ENCODE data around the gene ALOX5AP. TPM values are rescaled to one million over a fixed set of nuclear protein-coding genes. Genes with fewer than 3 reads are reported as not detected.

ALOX5AP gene
- total and polyA plus RNA-seq, 2 experiments from 2014 or later, result 0.66 TPM; not detected in 1

- Histone ChIP-seq H3K36me3 (no peaks in the 10 kb centered on the region), H3K27ac (no peak overlapping the region), H3K4me1 (ENCODE audit: low read depth) (peaks cover 3% of the 10 kb centered on the region), H3K27me3 (no peaks in the 10 kb centered on the region), H3K4me3 (no peak overlapping the region), H3K9me3 (ENCODE audit: low read depth) (no peaks in the 10 kb centered on the region)
- DNase-seq (ENCODE audit: low read depth in 1 of 2, low spot score in 1 of 2), result no peak
- TF ChIP-seq CTCF (IDR thresholded peaks at IDR 0.05; ENCODE audit: low read depth, low read length), result no peak
These were observed 63.5 kb downstream of the ALOX5AP start for GRCh38 chr13:30798776-30799355.

- Histone ChIP-seq H3K4me3 (no peak overlapping the region), H3K4me1 (ENCODE audit: low read depth) (peaks cover 3% of the 10 kb centered on the region), H3K27ac (no peak overlapping the region), H3K36me3 (no peaks in the 10 kb centered on the region), H3K9me3 (ENCODE audit: low read depth) (no peaks in the 10 kb centered on the region), H3K27me3 (no peaks in the 10 kb centered on the region)
- no peak for TF ChIP-seq CTCF (IDR thresholded peaks at IDR 0.05; ENCODE audit: low read depth, low read length)
- no peak for DNase-seq (ENCODE audit: low read depth in 1 of 2, low spot score in 1 of 2)
These were observed 64.0 kb downstream of the ALOX5AP start for GRCh38 chr13:30799356-30799824.

GRCh38 chr13:30800107-30800506, 64.8 kb downstream of the ALOX5AP start:
- no peaks in the 10 kb centered on the region for H3K27me3 ChIP-seq
- H3K4me3 ChIP-seq, result no peak overlapping the region
- no peak overlapping the region for H3K27ac ChIP-seq
- H3K4me1 ChIP-seq (ENCODE audit: low read depth), result peaks cover 3% of the 10 kb centered on the region
- DNase-seq (ENCODE audit: low read depth in 1 of 2, low spot score in 1 of 2), result no peak
- H3K9me3 ChIP-seq (ENCODE audit: low read depth), result no peaks in the 10 kb centered on the region
- H3K36me3 ChIP-seq, result no peaks in the 10 kb centered on the region
- TF ChIP-seq CTCF (IDR thresholded peaks at IDR 0.05; ENCODE audit: low read depth, low read length), result no peak

- Histone ChIP-seq H3K4me3 (no peak overlapping the region), H3K4me1 (ENCODE audit: low read depth) (peaks cover 14% of the 10 kb centered on the region), H3K36me3 (no peaks in the 10 kb centered on the region), H3K9me3 (ENCODE audit: low read depth) (no peaks in the 10 kb centered on the region), H3K27ac (no peak overlapping the region), H3K27me3 (no peaks in the 10 kb centered on the region)
- DNase-seq (ENCODE audit: low read depth in 1 of 2, low spot score in 1 of 2), result no peak
- TF ChIP-seq CTCF (IDR thresholded peaks at IDR 0.05; ENCODE audit: low read depth, low read length), result no peak
These were observed 67.2 kb downstream of the ALOX5AP start for GRCh38 chr13:30802501-30802900.

- DNase-seq (ENCODE audit: low read depth in 1 of 2, low spot score in 1 of 2), result peak; percentile 85 to 87
- H3K27ac ChIP-seq, result no peak overlapping the region
- peak; percentile 89 for TF ChIP-seq CTCF (IDR thresholded peaks at IDR 0.05; ENCODE audit: low read depth, low read length)
- H3K4me1 ChIP-seq (ENCODE audit: low read depth), result peaks cover 14% of the 10 kb centered on the region
- no peak overlapping the region for H3K4me3 ChIP-seq
- no peaks in the 10 kb centered on the region for H3K36me3 ChIP-seq
- H3K9me3 ChIP-seq (ENCODE audit: low read depth), result no peaks in the 10 kb centered on the region
- H3K27me3 ChIP-seq, result no peaks in the 10 kb centered on the region
These were observed 67.7 kb downstream of the ALOX5AP start for GRCh38 chr13:30802953-30803478.

All from cardiac muscle cell (in vitro differentiated cells and primary cell).